PC-3 (cell line): Measurements from ENCODE around the gene ENTREP3. TPM values are rescaled to one million over a fixed set of nuclear protein-coding genes. Genes with fewer than 3 reads are reported as not detected.
"Not testable (repeated sequence)": the region's sequence is repeated elsewhere in the genome, so short reads cannot be mapped to it uniquely, and the experiment has no call there.

Source experiments
- ATAC-seq: fragments of 200-7000 bp; cut with Tn5 transposase; 2 replicates; pipeline ENCODE4 v1.9.1; 2020; ENCODE audit warnings: mild to moderate bottlenecking, moderate library complexity
- BruUV-seq: library from RNA; stranded (reverse); fragments of 400-500 nt; replicated peaks from 2 replicates; lab custom pipeline; 2021; lab: Mats Ljungman, UMichigan
- CTCF ChIA-PET: fragments of 300-600 bp; sonication (Branson Sonifier 250); formaldehyde crosslinking; loops from one replicate; lab custom pipeline; 2022; ENCODE audit warnings: antibody characterized with exemption; lab: Charles Lee
- POLR2A ChIA-PET: fragments of 300-600 bp; sonication (Branson Sonifier 250); formaldehyde crosslinking; loops from one replicate; lab custom pipeline; 2022; ENCODE audit warnings: antibody characterized with exemption; ENCODE audit not compliant: unreplicated experiment; lab: Charles Lee
- DNase-seq: peaks from one replicate; pipeline ENCODE4 v3.0.0-alpha.2; 2015
- H2AFZ ChIP-seq: fragments of 300-600 bp; sonication (generic); 2 replicates; pipeline ENCODE4 v1.6.0; 2016; ENCODE audit warnings: antibody characterized with exemption, low read length
- H3F3A ChIP-seq: fragments of 300-600 bp; sonication (generic); one replicate; pipeline ENCODE4 v1.6.0; 2017; ENCODE audit warnings: antibody characterized with exemption, low read length, control low read depth, mild to moderate bottlenecking; ENCODE audit not compliant: unreplicated experiment
- H3K27ac ChIP-seq: fragments of 300-600 bp; sonication (generic); 2 replicates; pipeline ENCODE4 v1.5.1; 2016; ENCODE audit warnings: mild to moderate bottlenecking, low read length
- H3K27me3 ChIP-seq: fragments of 300-600 bp; sonication (generic); 2 replicates; pipeline ENCODE4 v1.6.1; 2016; ENCODE audit warnings: low read length, mixed read lengths
- H3K36me3 ChIP-seq: fragments of 300-600 bp; sonication (generic); 2 replicates; pipeline ENCODE4 v1.6.1; 2016; ENCODE audit warnings: low read depth, mixed run types, low read length, mixed read lengths
- H3K4me1 ChIP-seq: fragments of 300-600 bp; sonication (generic); 2 replicates; pipeline ENCODE4 v1.5.1; 2016; ENCODE audit warnings: low read length; ENCODE audit not compliant: insufficient read depth
- H3K4me2 ChIP-seq: fragments of 300-600 bp; sonication (generic); 2 replicates; pipeline ENCODE4 v1.6.0; 2016; ENCODE audit warnings: low read length
- H3K4me3 ChIP-seq: fragments of 300-600 bp; sonication (generic); 2 replicates; pipeline ENCODE4 v1.5.1; 2016; ENCODE audit warnings: mild to moderate bottlenecking, low read length, mixed read lengths
- H3K79me2 ChIP-seq: fragments of 300-600 bp; sonication (generic); 2 replicates; pipeline ENCODE4 v1.6.1; 2017; ENCODE audit warnings: low read length, mixed read lengths
- H3K9ac ChIP-seq: fragments of 300-600 bp; sonication (generic); 2 replicates; pipeline ENCODE4 v1.6.0; 2016; ENCODE audit warnings: mild to moderate bottlenecking, low read length
- H3K9me2 ChIP-seq: fragments of 300-600 bp; sonication (generic); replicated peaks from 2 replicates; pipeline ENCODE4 v1.6.1; 2016; ENCODE audit warnings: mixed run types, low read length, mixed read lengths
- H3K9me3 ChIP-seq: fragments of 300-600 bp; sonication (generic); 2 replicates; pipeline ENCODE4 v1.6.1; 2016; ENCODE audit warnings: low read length, mixed read lengths
- H4K20me1 ChIP-seq: fragments of 300-600 bp; sonication (generic); 2 replicates; pipeline ENCODE4 v1.6.1; 2016; ENCODE audit warnings: low read length, mixed read lengths
- CTCF ChIP-seq: fragments of 300-600 bp; sonication (generic); conservative IDR thresholded peaks from 2 replicates; pipeline ENCODE4 v1.5.1; 2017; ENCODE audit warnings: antibody characterized with exemption, low read depth, mild to moderate bottlenecking, low read length
- EZH2 ChIP-seq: fragments of 300-600 bp; sonication (generic); IDR thresholded peaks from one replicate; pipeline ENCODE4 v1.6.1; 2017; ENCODE audit warnings: antibody characterized with exemption, mild to moderate bottlenecking, low read length; ENCODE audit not compliant: unreplicated experiment
- EZH2phosphoT487 ChIP-seq: fragments of 300-600 bp; sonication (generic); IDR thresholded peaks from 2 replicates; pipeline ENCODE4 v1.6.1; 2018; ENCODE audit warnings: mild to moderate bottlenecking, antibody characterized with exemption, low read length, borderline replicate concordance
- intact Hi-C: fragments of 100-400 bp; cut with micrococcal nuclease; formaldehyde crosslinking; loops from 2 replicates; pipeline ENCODE4 v1.9.0; 2023
- total RNA-seq: library from RNA; depleted of rRNA; stranded (reverse); fragments of >200 nt; gene quantifications from 2 replicates; pipeline ENCODE4 v1.2.3, GENCODE V29; 2014

ENTREP3 gene
- total RNA-seq, 1 experiment from 2014 or later: 30.9 TPM

- H4K20me1 ChIP-seq: no peaks in the 10 kb centered on the region
- H3K27ac ChIP-seq: no peak overlapping the region
- peak overlapping the region; percentile 47 for H3K4me3 ChIP-seq
- peak overlapping the region; percentile 71 for H3K4me2 ChIP-seq
- H3K36me3 ChIP-seq: peaks cover 5% of the 10 kb centered on the region; the same call in 1 of the 2 replicates
- TF ChIP-seq EZH2 (no peak), CTCF (no peak), EZH2phosphoT487 (no peak)
- no peaks in the 10 kb centered on the region for H3K27me3 ChIP-seq
- ATAC-seq (peak; percentile 26), DNase-seq (peak; percentile 89)
- H3K9me2 ChIP-seq: no peaks in the 10 kb centered on the region
- peak overlapping the region; percentile 40 for H2AFZ ChIP-seq
- H3K4me1 ChIP-seq: peaks cover 32% of the 10 kb centered on the region
- no peaks in the 10 kb centered on the region for H3F3A ChIP-seq
- intact Hi-C loops: loop anchor here (5.0 kb wide), 1 partner anchor 34 kb away; the partner anchor contains the start of genes MTX1 and THBS3
- no TSS peak for BruUV-seq
- CTCF ChIA-PET: interaction anchor here (0.9 kb wide), 1 partner anchor 10 kb away, joined by 3 read pairs; no protein-coding TSS in a partner anchor
- H3K9me3 ChIP-seq: no peaks in the 10 kb centered on the region
- H3K79me2 ChIP-seq: peaks cover 11% of the 10 kb centered on the region
- H3K9ac ChIP-seq: no peak overlapping the region
- POLR2A ChIA-PET: interaction anchor here (0.6 to 0.7 kb wide), 2 partner anchors 41 to 818 kb away, joined by 3 to 4 read pairs; no protein-coding TSS in a partner anchor
Measured at GRCh38 chr1:155241069-155241679, 14.1 kb downstream of the ENTREP3 start.

- POLR2A ChIA-PET: no interaction called here
Measured at GRCh38 chr1:155236451-155236850, 18.8 kb downstream of the ENTREP3 start.

GRCh38 chr1:155235375-155235774, 19.9 kb downstream of the ENTREP3 start:
- H3K4me2 ChIP-seq, H3K79me2 ChIP-seq, H2AFZ ChIP-seq, DNase-seq, H3K9me2 ChIP-seq, H3K9ac ChIP-seq, H3K36me3 ChIP-seq, H3F3A ChIP-seq, H3K4me1 ChIP-seq, H4K20me1 ChIP-seq, H3K4me3 ChIP-seq, POLR2A ChIA-PET, H3K27ac ChIP-seq, BruUV-seq, ATAC-seq, H3K9me3 ChIP-seq, H3K27me3 ChIP-seq, CTCF ChIA-PET, intact Hi-C loops: not testable (repeated sequence)

More at GRCh38 chr1:155236451-155236850, 18.8 kb downstream of the ENTREP3 start:
- CTCF ChIA-PET: interaction anchor here (0.6 kb wide), 1 partner anchor 43 kb away, joined by 4 read pairs; no protein-coding TSS in a partner anchor
- ATAC-seq: no peak
- peaks cover 5% of the 10 kb centered on the region; the same call in 1 of the 2 replicates for H3K36me3 ChIP-seq
- H2AFZ ChIP-seq: no peak overlapping the region
- H3K79me2 ChIP-seq: no peaks in the 10 kb centered on the region
- peaks cover 8% of the 10 kb centered on the region for H3K4me1 ChIP-seq
- no peaks in the 10 kb centered on the region for H3K9me3 ChIP-seq
- H3K4me3 ChIP-seq: no peak overlapping the region
- no peak for TF ChIP-seq EZH2
- no peak for TF ChIP-seq EZH2phosphoT487
- no peak for TF ChIP-seq CTCF
- H3K4me2 ChIP-seq: no peak overlapping the region
- H3K27ac ChIP-seq: no peak overlapping the region
- H3F3A ChIP-seq: no peaks in the 10 kb centered on the region
- no peaks in the 10 kb centered on the region for H3K27me3 ChIP-seq
- intact Hi-C loops: no loop called here
- H3K9ac ChIP-seq: no peak overlapping the region
- BruUV-seq: no TSS peak
- H3K9me2 ChIP-seq: no peaks in the 10 kb centered on the region
- no peaks in the 10 kb centered on the region for H4K20me1 ChIP-seq
- DNase-seq: peak; percentile 42

- DNase-seq, CTCF ChIA-PET, POLR2A ChIA-PET, H3K79me2 ChIP-seq, BruUV-seq, H3K9me3 ChIP-seq, H3K27ac ChIP-seq, H3K4me1 ChIP-seq, H3K9me2 ChIP-seq, H3F3A ChIP-seq, H3K27me3 ChIP-seq, H3K9ac ChIP-seq, H3K4me2 ChIP-seq, intact Hi-C loops, H3K36me3 ChIP-seq, H2AFZ ChIP-seq, H4K20me1 ChIP-seq, H3K4me3 ChIP-seq: not testable (repeated sequence)
- ATAC-seq: peak; percentile 32; the same call in 1 of the 2 replicates
Measured at GRCh38 chr1:155233502-155233901, 21.8 kb downstream of the ENTREP3 start.
